T-helper 1 cell treated with Interleukin-12 subunit alpha and Interleukin-12 subunit beta and Interleukin-4 antibody, amounts not matched to agents 30 μg/mL and 1 μg/mL, for 36 hours (primary cell): ENCODE measurements around the gene OPN4.

Source experiments
- H3K27ac Mint-ChIP-seq: one replicate; pipeline ENCODE4 v1.8.0; 2021; ENCODE audit warnings: mild to moderate bottlenecking, mixed read lengths
- H3K27me3 Mint-ChIP-seq: one replicate; pipeline ENCODE4 v1.8.0; 2021; ENCODE audit warnings: low read depth, mixed read lengths
- H3K36me3 Mint-ChIP-seq: one replicate; pipeline ENCODE4 v1.8.0; 2021; ENCODE audit warnings: low read depth, mixed read lengths
- H3K4me1 Mint-ChIP-seq: one replicate; pipeline ENCODE4 v1.8.0; 2021; ENCODE audit warnings: low read depth, mixed read lengths
- H3K4me3 Mint-ChIP-seq: one replicate; pipeline ENCODE4 v1.8.0; 2021; ENCODE audit warnings: mild to moderate bottlenecking, moderate library complexity, mixed read lengths
- H3K9me3 Mint-ChIP-seq: one replicate; pipeline ENCODE4 v1.8.0; 2021; ENCODE audit warnings: mixed read lengths

OPN4 gene

GRCh38 chr10:86652361-86653202, 1.8 kb upstream of the OPN4 start:
- H3K9me3 Mint-ChIP-seq: no peaks in the 10 kb centered on the region
- no peaks in the 10 kb centered on the region for H3K4me1 Mint-ChIP-seq
- no peaks in the 10 kb centered on the region for H3K36me3 Mint-ChIP-seq
- H3K27me3 Mint-ChIP-seq: no peaks in the 10 kb centered on the region
- H3K27ac Mint-ChIP-seq: no peak overlapping the region
- no peak overlapping the region for H3K4me3 Mint-ChIP-seq

GRCh38 chr10:86653379-86653778, 968 bp upstream of the OPN4 start:
- Mint-ChIP-seq H3K27ac (no peak overlapping the region), H3K9me3 (no peaks in the 10 kb centered on the region), H3K27me3 (no peaks in the 10 kb centered on the region), H3K4me3 (no peak overlapping the region), H3K4me1 (no peaks in the 10 kb centered on the region), H3K36me3 (no peaks in the 10 kb centered on the region)

- H3K4me1 Mint-ChIP-seq: no peaks in the 10 kb centered on the region
- no peaks in the 10 kb centered on the region for H3K27me3 Mint-ChIP-seq
- H3K27ac Mint-ChIP-seq: no peak overlapping the region
- no peaks in the 10 kb centered on the region for H3K9me3 Mint-ChIP-seq
- H3K36me3 Mint-ChIP-seq: no peaks in the 10 kb centered on the region
- no peak overlapping the region for H3K4me3 Mint-ChIP-seq
Measured at GRCh38 chr10:86653987-86654386, 360 bp upstream of the OPN4 start.

GRCh38 chr10:86655173-86655540, 810 bp downstream of the OPN4 start:
- H3K9me3 Mint-ChIP-seq: no peaks in the 10 kb centered on the region
- no peaks in the 10 kb centered on the region for H3K27me3 Mint-ChIP-seq

GRCh38 chr10:86655596-86655995, 1.2 kb downstream of the OPN4 start:
- Mint-ChIP-seq H3K27ac (no peak overlapping the region), H3K4me1 (no peaks in the 10 kb centered on the region), H3K27me3 (no peaks in the 10 kb centered on the region), H3K36me3 (no peaks in the 10 kb centered on the region), H3K9me3 (no peaks in the 10 kb centered on the region), H3K4me3 (no peak overlapping the region)

More at GRCh38 chr10:86655173-86655540, 810 bp downstream of the OPN4 start:
- Mint-ChIP-seq H3K36me3 (no peaks in the 10 kb centered on the region), H3K4me1 (no peaks in the 10 kb centered on the region), H3K4me3 (no peak overlapping the region), H3K27ac (no peak overlapping the region)

- Mint-ChIP-seq H3K4me1 (no peaks in the 10 kb centered on the region), H3K27ac (no peak overlapping the region), H3K4me3 (no peak overlapping the region)
Measured at GRCh38 chr10:86657011-86657395, 2.7 kb downstream of the OPN4 start.

GRCh38 chr10:86657396-86658011, 3.2 kb downstream of the OPN4 start:
- Mint-ChIP-seq H3K4me3 (no peak overlapping the region), H3K27me3 (no peaks in the 10 kb centered on the region), H3K4me1 (no peaks in the 10 kb centered on the region), H3K9me3 (no peaks in the 10 kb centered on the region), H3K36me3 (no peaks in the 10 kb centered on the region), H3K27ac (no peak overlapping the region)

More at GRCh38 chr10:86657011-86657395, 2.7 kb downstream of the OPN4 start:
- Mint-ChIP-seq H3K27me3 (no peaks in the 10 kb centered on the region), H3K9me3 (no peaks in the 10 kb centered on the region), H3K36me3 (no peaks in the 10 kb centered on the region)

GRCh38 chr10:86658261-86658741, 4.0 kb downstream of the OPN4 start:
- no peaks in the 10 kb centered on the region for H3K9me3 Mint-ChIP-seq
- no peaks in the 10 kb centered on the region for H3K4me1 Mint-ChIP-seq
- no peak overlapping the region for H3K4me3 Mint-ChIP-seq
- H3K27ac Mint-ChIP-seq: no peak overlapping the region
- no peaks in the 10 kb centered on the region for H3K36me3 Mint-ChIP-seq
- no peaks in the 10 kb centered on the region for H3K27me3 Mint-ChIP-seq

GRCh38 chr10:86658751-86659150, 4.4 kb downstream of the OPN4 start:
- Mint-ChIP-seq H3K36me3 (no peaks in the 10 kb centered on the region), H3K27ac (no peak overlapping the region), H3K9me3 (no peaks in the 10 kb centered on the region), H3K27me3 (no peaks in the 10 kb centered on the region), H3K4me1 (no peaks in the 10 kb centered on the region), H3K4me3 (no peak overlapping the region)

- no peaks in the 10 kb centered on the region for H3K4me1 Mint-ChIP-seq
- H3K27ac Mint-ChIP-seq: no peak overlapping the region
- H3K9me3 Mint-ChIP-seq: no peaks in the 10 kb centered on the region
- H3K4me3 Mint-ChIP-seq: no peak overlapping the region
- H3K27me3 Mint-ChIP-seq: no peaks in the 10 kb centered on the region
- H3K36me3 Mint-ChIP-seq: no peaks in the 10 kb centered on the region
Measured at GRCh38 chr10:86659161-86659691, 4.9 kb downstream of the OPN4 start.

GRCh38 chr10:86659721-86660453, 5.5 kb downstream of the OPN4 start:
- Mint-ChIP-seq H3K4me1 (no peaks in the 10 kb centered on the region), H3K36me3 (no peaks in the 10 kb centered on the region), H3K4me3 (no peak overlapping the region), H3K27me3 (no peaks in the 10 kb centered on the region), H3K27ac (no peak overlapping the region), H3K9me3 (no peaks in the 10 kb centered on the region)

GRCh38 chr10:86661161-86662025, 7.0 kb downstream of the OPN4 start:
- H3K27me3 Mint-ChIP-seq: no peaks in the 10 kb centered on the region
- no peaks in the 10 kb centered on the region for H3K9me3 Mint-ChIP-seq
- no peak overlapping the region for H3K4me3 Mint-ChIP-seq
- no peaks in the 10 kb centered on the region for H3K36me3 Mint-ChIP-seq
- H3K27ac Mint-ChIP-seq: no peak overlapping the region
- H3K4me1 Mint-ChIP-seq: no peaks in the 10 kb centered on the region

- H3K4me1 Mint-ChIP-seq: no peaks in the 10 kb centered on the region
- no peak overlapping the region for H3K4me3 Mint-ChIP-seq
- no peak overlapping the region for H3K27ac Mint-ChIP-seq
- H3K36me3 Mint-ChIP-seq: no peaks in the 10 kb centered on the region
- no peaks in the 10 kb centered on the region for H3K9me3 Mint-ChIP-seq
- no peaks in the 10 kb centered on the region for H3K27me3 Mint-ChIP-seq
Measured at GRCh38 chr10:86662186-86663045, 8.1 kb downstream of the OPN4 start.
